22Rv1 (cell line): ENCODE measurements around the gene MRPS7.

Experiments used
- H3K27ac ChIP-seq: fragments of 450-650 bp; 2 replicates; pipeline ENCODE4 v1.5.1; 2017
- CTCF ChIP-seq: fragments of 450-650 bp; IDR thresholded peaks from 2 replicates; pipeline ENCODE4 v1.5.1; 2017; ENCODE audit warnings: mild to moderate bottlenecking
- ZFX ChIP-seq: fragments of 450-650 bp; IDR thresholded peaks from 2 replicates; pipeline ENCODE4 v1.6.1; 2017; ENCODE audit warnings: antibody characterized with exemption, borderline replicate concordance

Gene MRPS7

GRCh38 chr17:75261336-75262111 lies at the start of gene MRPS7, which contains the start of gene GGA3:
Gene MRPS7 (plus strand): TSS chr17:75261879. CDS start chr17:75261901, 22 bp downstream.
Gene GGA3 (minus strand): TSS chr17:75261606. CDS start chr17:75261587, 19 bp downstream.
- TF ChIP-seq ZFX, result no peak
- no peak for TF ChIP-seq CTCF
- H3K27ac ChIP-seq, result peak within 1 kb of the TSS; percentile 93

GRCh38 chr17:75218131-75218530 lies 43.5 kb upstream of the MRPS7 start:
- no peak overlapping the region for H3K27ac ChIP-seq
- no peak for TF ChIP-seq CTCF
- no peak for TF ChIP-seq ZFX

GRCh38 chr17:75219815-75220214 lies 41.9 kb upstream of the MRPS7 start:
- no peak for TF ChIP-seq CTCF
- no peak for TF ChIP-seq ZFX
- no peak overlapping the region for H3K27ac ChIP-seq

- no peak overlapping the region for H3K27ac ChIP-seq
- TF ChIP-seq ZFX (no peak), CTCF (no peak)
Measured at GRCh38 chr17:75225016-75225415, 36.7 kb upstream of the MRPS7 start.

- TF ChIP-seq ZFX, result no peak
- no peak for TF ChIP-seq CTCF
- H3K27ac ChIP-seq, result peak overlapping the region; percentile 37
Measured at GRCh38 chr17:75227729-75228128, 34.0 kb upstream of the MRPS7 start.

GRCh38 chr17:75228305-75228704 lies 33.4 kb upstream of the MRPS7 start:
- H3K27ac ChIP-seq, result peak overlapping the region; percentile 37
- TF ChIP-seq CTCF, result no peak
- TF ChIP-seq ZFX, result no peak

GRCh38 chr17:75228847-75229246 lies 32.8 kb upstream of the MRPS7 start:
- TF ChIP-seq ZFX (no peak), CTCF (no peak)
- H3K27ac ChIP-seq, result peak overlapping the region; percentile 37
